ENCODE results near the gene JUP.

DNA sequence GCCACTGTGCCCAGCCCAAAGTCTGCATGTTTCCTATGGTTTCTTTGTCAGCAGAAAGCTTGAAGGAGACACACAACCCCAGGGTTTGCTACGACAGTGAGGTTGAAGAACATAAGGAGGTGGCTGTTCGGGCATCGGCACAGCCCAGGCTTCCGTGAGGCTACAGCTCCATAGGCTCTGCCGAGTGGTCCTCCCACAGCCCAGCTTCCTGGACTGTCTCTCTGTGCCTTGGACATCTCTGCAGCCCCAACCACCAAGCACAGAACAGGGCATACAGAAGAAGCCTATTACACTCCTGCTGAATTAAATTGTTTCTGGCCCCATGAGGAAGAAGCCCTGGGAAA lies 48.9 kb downstream of the JUP start:
- TF ChIP-seq POLR2A (IDR thresholded peaks at IDR 0.05) (no peak), CTCF (IDR thresholded peaks at IDR 0.05) (no peak)

Data from esophagus squamous epithelium (tissue), 4 donors.